Measurements from ENCODE around the gene RAD51AP1. TPM values are rescaled to one million over a fixed set of nuclear protein-coding genes. Genes with fewer than 3 reads are reported as not detected.
"Not testable (repeated sequence)": the region's sequence is repeated elsewhere in the genome, so short reads cannot be mapped to it uniquely, and the experiment has no call there.

The RAD51AP1 gene, protein sequence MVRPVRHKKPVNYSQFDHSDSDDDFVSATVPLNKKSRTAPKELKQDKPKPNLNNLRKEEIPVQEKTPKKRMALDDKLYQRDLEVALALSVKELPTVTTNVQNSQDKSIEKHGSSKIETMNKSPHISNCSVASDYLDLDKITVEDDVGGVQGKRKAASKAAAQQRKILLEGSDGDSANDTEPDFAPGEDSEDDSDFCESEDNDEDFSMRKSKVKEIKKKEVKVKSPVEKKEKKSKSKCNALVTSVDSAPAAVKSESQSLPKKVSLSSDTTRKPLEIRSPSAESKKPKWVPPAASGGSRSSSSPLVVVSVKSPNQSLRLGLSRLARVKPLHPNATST
- 25.9 TPM for polyA plus RNA-seq (2012; ENCODE audit: low read depth, missing spikeins)

DNA sequence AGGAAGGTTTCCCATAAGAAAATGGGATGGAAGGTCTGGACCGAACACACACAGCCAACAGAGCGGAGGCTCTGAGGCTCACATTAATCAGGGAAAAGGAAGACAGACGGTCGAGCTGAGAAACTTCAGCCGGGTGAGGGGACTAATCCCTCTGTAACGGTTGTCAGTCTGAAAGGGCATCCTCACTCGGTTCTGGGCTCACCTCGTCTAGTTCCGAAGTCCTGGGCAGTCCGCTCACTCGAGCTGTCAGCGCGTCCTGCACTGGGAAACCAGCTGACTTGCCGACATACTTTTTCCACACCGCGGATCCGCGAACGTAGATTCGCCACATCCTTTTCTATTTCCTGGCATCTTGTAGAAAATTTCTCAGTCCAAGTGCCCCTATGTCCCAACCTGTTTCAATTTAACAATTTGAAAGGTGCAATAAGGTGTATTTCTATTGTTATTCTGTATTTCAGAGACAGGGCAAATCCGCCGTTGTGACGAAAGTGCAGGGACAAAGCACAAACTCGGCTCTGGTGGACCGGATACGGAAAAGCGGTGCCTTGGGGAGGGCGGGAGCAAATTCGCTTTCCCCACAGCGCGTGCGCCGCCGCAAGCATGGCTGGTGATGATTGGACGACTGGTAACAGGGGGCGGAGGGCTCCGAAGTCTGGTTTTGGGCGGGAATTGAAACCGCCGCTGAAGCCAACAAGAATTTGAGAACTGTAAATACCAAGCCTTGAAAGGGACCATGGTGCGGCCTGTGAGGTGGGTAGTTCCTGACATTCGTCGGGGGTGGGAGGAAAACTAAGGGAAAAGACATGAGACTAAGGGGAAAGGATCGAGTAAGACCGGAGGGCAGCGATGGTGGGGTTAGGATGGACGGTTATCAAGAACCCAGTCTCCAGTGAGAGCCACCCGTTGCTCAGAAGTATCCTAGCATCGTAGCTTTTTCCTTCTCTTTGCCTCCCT is at the start of gene RAD51AP1:
RAD51AP1 (plus strand) TSS at position 684 of the 954 bp plus-strand sequence; CDS start at position 734, 50 bp downstream.
- DNase-seq (ENCODE audit: insufficient read length, low spot score): peak; percentile 39
- peak; percentile 100 for FAIRE-seq
- TF ChIP-seq SPI1 (IDR thresholded peaks at IDR 0.05; ENCODE audit: low read depth, low read length) (no peak), POLR2AphosphoS5 (IDR thresholded peaks at IDR 0.05; ENCODE audit: low read depth, low read length) (peak; percentile 75), PAX5 (IDR thresholded peaks at IDR 0.05; ENCODE audit: insufficient read depth, low read length, severe bottlenecking) (no peak), TAF1 (IDR thresholded peaks at IDR 0.05; ENCODE audit: low read depth, low read length) (peak; percentile 82), POU2F2 (IDR thresholded peaks at IDR 0.05; ENCODE audit: low read depth, low read length) (peak; percentile 35; the same call in 1 of the 2 replicates), POLR2A (IDR thresholded peaks at IDR 0.05; ENCODE audit: low read depth, low read length) (peak; percentile 87)

DNA sequence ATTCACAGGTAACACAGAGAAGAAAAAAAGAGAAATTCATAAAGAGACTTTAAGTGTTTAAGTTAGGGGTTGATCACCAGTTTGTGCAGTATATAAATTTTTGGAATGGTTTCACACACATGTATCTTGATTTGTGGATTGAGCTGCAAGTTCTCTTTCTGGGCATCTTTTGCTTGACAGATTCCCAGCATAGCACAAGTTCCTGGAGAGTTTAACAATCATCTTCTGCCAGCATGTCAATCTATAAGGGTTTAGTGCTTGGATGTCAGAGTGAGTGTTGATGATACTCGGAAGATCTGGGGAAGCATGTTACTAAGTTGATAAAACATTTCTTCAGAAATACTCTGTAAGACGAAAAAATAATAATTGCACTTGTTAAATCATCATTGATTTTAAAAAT is 49.1 kb upstream of the RAD51AP1 start:
- TF ChIP-seq POLR2AphosphoS5 (IDR thresholded peaks at IDR 0.05; ENCODE audit: low read depth, low read length) (no peak), PAX5 (IDR thresholded peaks at IDR 0.05; ENCODE audit: insufficient read depth, low read length, severe bottlenecking) (no peak), SPI1 (IDR thresholded peaks at IDR 0.05; ENCODE audit: low read depth, low read length) (no peak), POU2F2 (IDR thresholded peaks at IDR 0.05; ENCODE audit: low read depth, low read length) (no peak), TAF1 (IDR thresholded peaks at IDR 0.05; ENCODE audit: low read depth, low read length) (no peak), POLR2A (IDR thresholded peaks at IDR 0.05; ENCODE audit: low read depth, low read length) (no peak)
- DNase-seq (ENCODE audit: insufficient read length, low spot score) (no peak), FAIRE-seq (no peak)

DNA sequence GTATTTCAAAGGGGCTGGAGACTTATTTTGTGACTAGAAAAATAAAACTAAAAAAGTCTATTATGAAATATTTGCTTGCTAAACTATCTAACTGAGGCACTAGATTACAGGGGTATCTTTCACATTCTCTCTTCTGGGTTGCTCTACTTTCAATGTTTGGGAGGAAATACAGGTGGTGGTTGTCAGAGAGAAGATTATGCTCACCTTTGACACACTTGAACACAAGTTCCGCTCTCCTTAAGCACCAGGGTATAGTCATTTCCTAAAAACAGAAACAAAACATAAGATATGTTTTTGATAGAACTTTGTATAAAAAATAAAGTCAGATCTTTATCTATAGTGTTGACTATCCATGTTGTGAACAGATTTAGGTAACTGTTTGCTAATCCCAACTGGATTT is 47.7 kb upstream of the RAD51AP1 start:
- DNase-seq (ENCODE audit: insufficient read length, low spot score): no peak
- no peak for TF ChIP-seq TAF1 (IDR thresholded peaks at IDR 0.05; ENCODE audit: low read depth, low read length)
- no peak for TF ChIP-seq SPI1 (IDR thresholded peaks at IDR 0.05; ENCODE audit: low read depth, low read length)
- TF ChIP-seq POLR2A (IDR thresholded peaks at IDR 0.05; ENCODE audit: low read depth, low read length): no peak
- no peak for TF ChIP-seq PAX5 (IDR thresholded peaks at IDR 0.05; ENCODE audit: insufficient read depth, low read length, severe bottlenecking)
- no peak for TF ChIP-seq POLR2AphosphoS5 (IDR thresholded peaks at IDR 0.05; ENCODE audit: low read depth, low read length)
- TF ChIP-seq POU2F2 (IDR thresholded peaks at IDR 0.05; ENCODE audit: low read depth, low read length): no peak
- no peak for FAIRE-seq

DNA sequence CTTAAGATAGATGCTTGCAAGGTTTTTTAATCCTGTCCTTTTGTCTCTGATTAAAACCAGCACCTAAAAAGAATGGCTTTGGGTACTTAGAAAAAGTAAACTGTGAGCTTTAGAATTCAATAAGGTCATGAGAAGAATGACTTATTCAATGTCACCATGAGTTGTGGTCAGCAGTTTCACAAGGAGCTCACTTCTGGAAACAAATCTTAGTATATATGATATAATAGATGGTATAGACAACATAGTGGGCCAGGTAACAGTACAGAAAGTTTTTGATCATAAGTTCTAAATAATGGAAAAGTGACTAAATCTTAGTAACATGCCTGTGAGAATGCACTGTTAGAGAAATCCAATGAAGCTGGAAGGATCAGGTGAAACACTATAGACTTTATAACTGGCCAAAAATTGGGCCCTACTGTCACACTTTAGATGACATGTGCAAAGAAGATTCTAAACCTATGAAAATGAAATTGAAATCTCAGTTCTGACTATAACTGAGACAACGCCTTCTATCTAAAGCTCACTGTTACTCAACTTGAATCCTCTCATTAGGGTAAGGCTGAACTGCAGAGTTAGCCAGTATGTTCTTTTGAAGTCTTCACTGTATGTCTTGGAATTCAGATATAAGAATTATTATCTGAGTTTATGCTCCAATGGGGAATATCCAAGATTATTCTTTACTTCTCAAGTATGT is 42.4 kb upstream of the RAD51AP1 start:
- TF ChIP-seq TAF1 (IDR thresholded peaks at IDR 0.05; ENCODE audit: low read depth, low read length): no peak
- no peak for TF ChIP-seq POLR2AphosphoS5 (IDR thresholded peaks at IDR 0.05; ENCODE audit: low read depth, low read length)
- no peak for TF ChIP-seq PAX5 (IDR thresholded peaks at IDR 0.05; ENCODE audit: insufficient read depth, low read length, severe bottlenecking)
- TF ChIP-seq SPI1 (IDR thresholded peaks at IDR 0.05; ENCODE audit: low read depth, low read length): no peak
- TF ChIP-seq POU2F2 (IDR thresholded peaks at IDR 0.05; ENCODE audit: low read depth, low read length): no peak
- TF ChIP-seq POLR2A (IDR thresholded peaks at IDR 0.05; ENCODE audit: low read depth, low read length): no peak
- FAIRE-seq (peak; percentile 81), DNase-seq (ENCODE audit: insufficient read length, low spot score) (no peak)

DNA sequence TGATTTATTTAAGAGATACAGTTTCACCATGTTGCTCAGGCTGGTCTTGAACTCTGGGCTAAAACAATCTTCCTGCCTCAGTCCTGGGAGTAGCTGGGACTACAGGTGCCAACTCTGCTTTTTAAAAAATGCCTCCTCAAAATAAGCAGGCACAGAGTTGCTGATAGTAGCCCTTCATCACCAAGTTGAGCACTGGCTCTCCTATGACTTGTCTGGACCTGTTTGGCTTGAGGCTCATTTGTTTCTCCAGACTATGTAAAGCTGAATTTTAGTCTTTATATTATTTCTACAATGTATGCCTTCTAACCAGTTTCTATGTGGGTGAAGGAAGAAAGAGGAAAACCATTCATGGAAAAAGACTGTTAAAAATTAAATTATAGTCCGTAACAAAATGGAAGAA is 39.5 kb upstream of the RAD51AP1 start:
- no peak for TF ChIP-seq POLR2AphosphoS5 (IDR thresholded peaks at IDR 0.05; ENCODE audit: low read depth, low read length)
- TF ChIP-seq PAX5 (IDR thresholded peaks at IDR 0.05; ENCODE audit: insufficient read depth, low read length, severe bottlenecking): no peak
- no peak for TF ChIP-seq SPI1 (IDR thresholded peaks at IDR 0.05; ENCODE audit: low read depth, low read length)
- no peak for TF ChIP-seq POLR2A (IDR thresholded peaks at IDR 0.05; ENCODE audit: low read depth, low read length)
- TF ChIP-seq TAF1 (IDR thresholded peaks at IDR 0.05; ENCODE audit: low read depth, low read length): no peak
- DNase-seq (ENCODE audit: insufficient read length, low spot score) (no peak), FAIRE-seq (no peak)

DNA sequence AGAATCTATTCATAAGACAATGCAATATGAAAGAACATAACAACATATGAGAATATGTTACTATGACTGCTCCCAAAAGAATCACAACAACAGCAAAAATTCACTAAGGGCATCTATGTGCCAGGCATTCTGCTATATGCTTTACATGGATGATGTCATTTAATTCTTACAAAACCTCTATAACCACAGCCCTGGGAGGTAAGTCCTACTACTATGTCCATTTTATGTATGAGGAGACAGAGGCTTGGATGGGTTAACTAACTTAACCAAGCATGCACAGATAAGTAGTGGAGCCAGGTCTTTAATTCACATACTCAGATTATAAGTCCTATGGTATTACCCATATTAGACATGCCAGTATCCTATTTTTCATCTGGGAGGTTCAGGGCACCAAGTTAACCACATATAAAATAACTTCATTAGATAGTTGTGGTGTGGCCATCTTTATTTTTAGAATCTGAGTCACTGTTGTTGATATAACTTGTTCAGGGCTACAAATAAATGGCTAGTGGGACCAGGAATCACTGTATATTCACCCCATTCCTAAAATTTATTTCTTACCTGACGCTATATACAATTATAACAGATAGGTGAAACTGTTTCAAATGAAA is 33.2 kb upstream of the RAD51AP1 start:
- FAIRE-seq (peak; percentile 13), DNase-seq (ENCODE audit: insufficient read length, low spot score) (no peak)
- TF ChIP-seq TAF1 (IDR thresholded peaks at IDR 0.05; ENCODE audit: low read depth, low read length) (no peak), POU2F2 (IDR thresholded peaks at IDR 0.05; ENCODE audit: low read depth, low read length) (no peak), PAX5 (IDR thresholded peaks at IDR 0.05; ENCODE audit: insufficient read depth, low read length, severe bottlenecking) (no peak), SPI1 (IDR thresholded peaks at IDR 0.05; ENCODE audit: low read depth, low read length) (no peak), POLR2A (IDR thresholded peaks at IDR 0.05; ENCODE audit: low read depth, low read length) (no peak), POLR2AphosphoS5 (IDR thresholded peaks at IDR 0.05; ENCODE audit: low read depth, low read length) (no peak)

DNA sequence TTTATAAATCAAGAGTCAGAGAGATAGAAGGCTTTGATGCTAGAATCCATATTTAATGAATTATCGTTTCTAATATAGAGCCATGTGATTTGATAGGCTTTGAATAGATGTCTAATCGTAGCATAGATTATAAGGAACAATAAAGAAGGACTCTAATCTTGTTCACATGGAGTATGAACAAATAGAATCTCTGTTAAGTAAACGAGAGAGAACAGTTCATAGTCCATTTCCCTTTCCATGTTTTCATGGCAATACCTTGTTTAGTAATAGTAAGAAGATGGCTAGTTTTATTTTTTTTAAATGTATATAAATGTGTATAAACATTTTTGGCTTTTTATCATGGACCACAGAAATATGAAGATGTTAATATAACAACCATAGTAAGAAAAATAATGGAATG is 32.3 kb upstream of the RAD51AP1 start:
- FAIRE-seq (no peak), DNase-seq (ENCODE audit: insufficient read length, low spot score) (no peak)
- no peak for TF ChIP-seq TAF1 (IDR thresholded peaks at IDR 0.05; ENCODE audit: low read depth, low read length)
- TF ChIP-seq SPI1 (IDR thresholded peaks at IDR 0.05; ENCODE audit: low read depth, low read length): no peak
- no peak for TF ChIP-seq POLR2AphosphoS5 (IDR thresholded peaks at IDR 0.05; ENCODE audit: low read depth, low read length)
- no peak for TF ChIP-seq POLR2A (IDR thresholded peaks at IDR 0.05; ENCODE audit: low read depth, low read length)
- TF ChIP-seq PAX5 (IDR thresholded peaks at IDR 0.05; ENCODE audit: insufficient read depth, low read length, severe bottlenecking): no peak
- no peak for TF ChIP-seq POU2F2 (IDR thresholded peaks at IDR 0.05; ENCODE audit: low read depth, low read length)

DNA sequence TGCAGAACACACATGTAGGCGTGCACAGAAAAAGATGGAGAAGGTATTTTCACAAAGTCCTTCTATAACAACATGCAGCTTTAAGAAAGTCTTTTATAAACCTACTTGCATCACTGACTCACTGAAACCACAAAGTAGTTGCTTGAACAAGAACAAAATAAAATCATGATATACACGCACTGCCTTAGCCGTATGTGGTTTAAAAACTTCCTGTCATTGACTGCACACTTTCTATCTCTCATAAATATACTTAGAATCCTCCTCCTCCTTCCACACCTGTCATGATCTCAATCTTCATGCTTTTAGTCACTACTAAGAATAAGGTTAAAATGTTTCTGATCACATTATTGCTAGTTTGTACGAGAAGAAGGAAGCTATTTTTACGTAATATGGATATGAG is 31.8 kb upstream of the RAD51AP1 start:
- DNase-seq (ENCODE audit: insufficient read length, low spot score) (peak; percentile 31), FAIRE-seq (peak; percentile 95)
- TF ChIP-seq PAX5 (IDR thresholded peaks at IDR 0.05; ENCODE audit: insufficient read depth, low read length, severe bottlenecking): no peak
- no peak for TF ChIP-seq TAF1 (IDR thresholded peaks at IDR 0.05; ENCODE audit: low read depth, low read length)
- TF ChIP-seq SPI1 (IDR thresholded peaks at IDR 0.05; ENCODE audit: low read depth, low read length): no peak
- TF ChIP-seq POU2F2 (IDR thresholded peaks at IDR 0.05; ENCODE audit: low read depth, low read length): no peak
- TF ChIP-seq POLR2A (IDR thresholded peaks at IDR 0.05; ENCODE audit: low read depth, low read length): no peak
- no peak for TF ChIP-seq POLR2AphosphoS5 (IDR thresholded peaks at IDR 0.05; ENCODE audit: low read depth, low read length)

DNA sequence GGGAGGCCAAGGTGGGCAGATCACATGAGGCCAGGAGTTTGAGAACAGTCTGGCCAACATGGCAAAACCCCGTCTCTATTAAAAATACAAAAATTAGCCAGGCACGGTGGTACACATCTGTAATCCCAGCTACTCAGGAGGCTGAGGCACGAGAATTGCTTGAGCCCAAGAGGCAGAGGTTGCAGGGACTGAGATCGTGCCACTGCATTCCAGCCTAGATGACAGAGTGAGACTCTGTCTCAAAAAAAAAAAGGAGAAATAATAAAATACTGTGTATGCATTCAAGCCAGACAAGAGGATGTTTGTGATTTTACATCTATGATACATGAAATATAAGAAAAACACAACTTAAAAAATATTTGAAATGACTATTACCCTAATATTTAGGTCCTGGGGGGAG is 30.2 kb upstream of the RAD51AP1 start:
- not testable (repeated sequence) for DNase-seq (ENCODE audit: insufficient read length, low spot score); FAIRE-seq

DNA sequence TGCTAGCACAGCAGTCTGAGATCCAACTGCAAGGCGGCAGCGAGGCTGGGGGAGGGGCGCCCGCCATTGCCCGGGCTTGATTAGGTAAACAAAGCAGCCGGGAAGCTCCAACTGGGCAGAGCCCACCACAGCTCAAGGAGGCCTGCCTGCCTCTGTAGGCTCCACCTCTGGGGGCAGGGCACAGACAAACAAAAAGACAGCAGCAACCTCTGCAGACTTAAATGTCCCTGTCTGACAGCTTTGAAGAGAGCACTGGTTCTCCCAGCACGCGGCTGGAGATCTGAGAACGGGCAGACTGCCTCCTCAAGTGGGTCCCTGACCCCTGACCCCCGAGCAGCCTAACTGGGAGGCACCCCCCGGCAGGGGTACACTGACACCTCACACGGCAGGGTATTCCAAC is 29.4 kb upstream of the RAD51AP1 start:
- not testable (repeated sequence) for FAIRE-seq; DNase-seq (ENCODE audit: insufficient read length, low spot score)
